Bronchial epithelial cell (primary cell): Measurements from ENCODE around the gene DTNB. TPM values are rescaled to one million over a fixed set of nuclear protein-coding genes. Genes with fewer than 3 reads are reported as not detected.

Experiments used
- DNase-seq: peaks from one replicate; pipeline ENCODE4 v3.0.0-alpha.2; 2010; ENCODE audit warnings: low read depth
- FAIRE-seq: peaks from 2 replicates; lab custom pipeline; 2011; peaks lifted over from hg19 to GRCh38; lab: Jason Lieb, UNC
- H3K27me3 ChIP-seq: 2 replicates; pipeline ENCODE4 v1.5.1; 2011; ENCODE audit warnings: low read length; ENCODE audit not compliant: control insufficient read depth, insufficient read depth
- H3K36me3 ChIP-seq: 2 replicates; pipeline ENCODE4 v1.5.1; 2011; ENCODE audit warnings: low read length; ENCODE audit not compliant: control insufficient read depth, insufficient read depth
- H3K4me3 ChIP-seq: 2 replicates; pipeline ENCODE4 v1.5.1; 2011; ENCODE audit warnings: mild to moderate bottlenecking, low read depth, low read length, control low read depth
- total RNA-seq: library from RNA; depleted of rRNA; stranded (reverse); fragments of >200 nt; gene quantifications from 2 replicates; pipeline ENCODE4 v1.2.1, GENCODE V29; 2014
- TF ChIP-seq, protein P1 (sequence below): IDR thresholded peaks from 2 replicates; pipeline ENCODE4 v1.5.1; 2011; ENCODE audit warnings: mild to moderate bottlenecking, moderate library complexity, low read length, control low read depth, inconsistent platforms; ENCODE audit not compliant: insufficient read depth, severe bottlenecking

DTNB gene
- total RNA-seq, 1 donor from 2014 or later: 8.4 TPM

DNA sequence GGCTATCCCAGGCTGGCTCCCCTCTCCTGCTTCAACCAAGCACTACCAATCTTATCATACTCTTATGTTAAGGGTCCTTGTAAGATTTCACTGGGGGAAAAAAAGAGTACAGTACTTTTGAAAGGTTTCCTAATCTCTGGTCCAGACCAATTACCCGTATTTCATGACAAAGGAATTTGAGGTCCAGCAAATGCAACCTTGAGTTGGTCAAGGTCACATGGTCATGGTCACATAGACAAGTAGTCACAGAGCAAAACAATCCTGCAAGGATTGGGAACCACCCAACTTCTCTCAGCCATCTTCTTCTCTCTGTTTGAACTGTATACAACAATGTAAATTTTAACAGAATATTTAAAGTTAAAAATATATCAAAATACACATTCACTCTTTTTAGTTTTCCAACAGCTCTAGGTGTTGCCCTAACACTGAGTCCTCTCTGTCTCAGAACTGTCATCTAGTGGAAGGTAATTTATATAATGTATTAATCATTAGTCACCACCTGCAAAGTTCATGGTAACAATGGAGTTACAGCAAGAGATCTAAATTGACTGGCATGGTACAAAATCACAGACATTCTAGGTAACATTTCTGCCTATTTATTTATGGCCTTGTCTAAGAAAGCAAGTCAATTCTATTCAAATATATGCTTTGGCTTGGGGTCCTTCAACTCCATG lies 21.5 kb downstream of the DTNB start:
- TF ChIP-seq, protein P1, sequence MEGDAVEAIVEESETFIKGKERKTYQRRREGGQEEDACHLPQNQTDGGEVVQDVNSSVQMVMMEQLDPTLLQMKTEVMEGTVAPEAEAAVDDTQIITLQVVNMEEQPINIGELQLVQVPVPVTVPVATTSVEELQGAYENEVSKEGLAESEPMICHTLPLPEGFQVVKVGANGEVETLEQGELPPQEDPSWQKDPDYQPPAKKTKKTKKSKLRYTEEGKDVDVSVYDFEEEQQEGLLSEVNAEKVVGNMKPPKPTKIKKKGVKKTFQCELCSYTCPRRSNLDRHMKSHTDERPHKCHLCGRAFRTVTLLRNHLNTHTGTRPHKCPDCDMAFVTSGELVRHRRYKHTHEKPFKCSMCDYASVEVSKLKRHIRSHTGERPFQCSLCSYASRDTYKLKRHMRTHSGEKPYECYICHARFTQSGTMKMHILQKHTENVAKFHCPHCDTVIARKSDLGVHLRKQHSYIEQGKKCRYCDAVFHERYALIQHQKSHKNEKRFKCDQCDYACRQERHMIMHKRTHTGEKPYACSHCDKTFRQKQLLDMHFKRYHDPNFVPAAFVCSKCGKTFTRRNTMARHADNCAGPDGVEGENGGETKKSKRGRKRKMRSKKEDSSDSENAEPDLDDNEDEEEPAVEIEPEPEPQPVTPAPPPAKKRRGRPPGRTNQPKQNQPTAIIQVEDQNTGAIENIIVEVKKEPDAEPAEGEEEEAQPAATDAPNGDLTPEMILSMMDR: no peak
- Histone ChIP-seq H3K4me3 (no peak overlapping the region), H3K36me3 (no peaks in the 10 kb centered on the region), H3K27me3 (no peaks in the 10 kb centered on the region)
- DNase-seq: peak; percentile 59
- FAIRE-seq: no peak

DNA sequence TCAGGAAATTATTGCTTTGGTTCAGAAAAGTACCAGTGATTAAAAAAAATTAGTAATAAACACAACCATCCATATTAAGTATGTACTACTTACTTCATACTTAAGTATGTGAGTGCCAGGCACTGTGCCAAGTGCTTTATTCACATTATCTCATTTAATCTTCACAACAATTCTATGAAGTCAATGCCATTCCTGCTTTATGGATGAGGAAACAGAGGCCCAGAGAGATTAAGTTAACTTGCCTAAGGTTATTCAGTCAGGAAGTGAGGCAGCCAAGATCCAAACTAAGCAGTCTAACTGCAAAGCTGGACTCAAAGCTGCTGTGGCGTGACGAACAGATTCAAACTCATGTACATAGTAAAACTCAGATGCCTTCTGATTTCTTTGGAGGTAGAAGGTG lies 22.3 kb downstream of the DTNB start:
- Histone ChIP-seq H3K36me3 (no peaks in the 10 kb centered on the region), H3K27me3 (no peaks in the 10 kb centered on the region), H3K4me3 (no peak overlapping the region)
- TF ChIP-seq, protein P1: no peak
- peak; percentile 78 for DNase-seq
- no peak for FAIRE-seq

DNA sequence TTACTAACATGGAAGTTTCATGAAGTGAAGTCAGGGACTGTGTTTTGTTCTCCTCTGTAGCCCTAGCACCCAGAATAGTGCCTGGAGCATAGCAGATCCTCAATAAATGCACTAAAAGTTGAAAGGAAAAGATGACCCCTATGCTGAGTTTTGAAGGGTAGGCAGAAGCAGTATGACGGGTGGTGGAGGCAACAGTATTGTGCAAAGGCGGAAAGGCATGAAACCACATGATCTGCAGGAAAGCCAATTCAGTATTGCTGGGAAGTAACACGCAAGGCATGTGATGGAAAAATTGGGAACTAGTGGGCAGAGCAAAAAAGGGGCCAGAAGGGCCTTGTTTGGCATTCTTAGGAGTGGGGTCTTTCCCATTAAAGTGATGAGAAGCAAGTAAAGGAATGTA lies 23.1 kb downstream of the DTNB start:
- TF ChIP-seq, protein P1: no peak
- FAIRE-seq: no peak
- Histone ChIP-seq H3K36me3 (no peaks in the 10 kb centered on the region), H3K4me3 (no peak overlapping the region), H3K27me3 (no peaks in the 10 kb centered on the region)
- DNase-seq: no peak

DNA sequence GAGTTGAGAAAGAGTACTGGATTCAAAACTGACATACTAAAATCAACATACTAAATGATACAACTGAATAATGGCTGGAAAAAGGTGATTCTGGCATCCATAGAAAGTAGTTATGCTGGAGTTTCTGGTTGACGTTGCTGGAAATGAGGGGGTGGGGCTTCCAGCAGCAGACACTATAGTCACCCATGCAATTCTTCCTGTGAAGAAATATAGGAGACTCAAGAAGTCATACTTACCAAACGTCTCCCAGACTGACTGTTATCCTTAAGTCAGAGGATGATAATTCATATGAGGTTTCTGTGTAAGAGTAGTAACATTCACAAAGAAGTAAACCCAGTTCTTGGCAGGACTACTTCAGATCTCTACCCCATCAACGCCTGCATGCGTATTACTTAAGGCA lies 23.6 kb downstream of the DTNB start:
- TF ChIP-seq, protein P1: no peak
- Histone ChIP-seq H3K36me3 (peaks cover 1% of the 10 kb centered on the region), H3K4me3 (no peak overlapping the region), H3K27me3 (no peaks in the 10 kb centered on the region)
- FAIRE-seq: no peak
- DNase-seq: no peak

DNA sequence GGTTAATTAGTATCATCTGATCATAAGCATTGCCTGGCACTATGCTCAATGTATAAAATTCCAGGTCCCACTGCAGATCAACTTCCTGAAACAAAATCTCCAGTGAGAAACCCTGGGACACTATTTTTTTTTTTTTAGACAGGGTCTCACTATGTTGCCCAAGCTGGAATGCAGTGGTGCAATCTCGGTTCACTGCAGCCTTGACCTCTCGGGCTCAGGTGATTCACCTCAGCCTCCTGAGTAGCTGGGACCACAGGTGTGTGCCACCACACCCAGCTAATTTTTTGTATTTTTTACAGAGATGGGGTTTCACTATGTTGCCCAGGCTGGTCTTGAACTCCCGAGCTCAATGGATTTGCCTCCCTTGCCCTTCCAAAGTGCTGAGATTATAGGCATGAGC lies 31.1 kb downstream of the DTNB start:
- TF ChIP-seq, protein P1: no peak
- Histone ChIP-seq H3K27me3 (no peaks in the 10 kb centered on the region), H3K36me3 (peaks cover 1% of the 10 kb centered on the region), H3K4me3 (no peak overlapping the region)
- FAIRE-seq: no peak
- DNase-seq: no peak

DNA sequence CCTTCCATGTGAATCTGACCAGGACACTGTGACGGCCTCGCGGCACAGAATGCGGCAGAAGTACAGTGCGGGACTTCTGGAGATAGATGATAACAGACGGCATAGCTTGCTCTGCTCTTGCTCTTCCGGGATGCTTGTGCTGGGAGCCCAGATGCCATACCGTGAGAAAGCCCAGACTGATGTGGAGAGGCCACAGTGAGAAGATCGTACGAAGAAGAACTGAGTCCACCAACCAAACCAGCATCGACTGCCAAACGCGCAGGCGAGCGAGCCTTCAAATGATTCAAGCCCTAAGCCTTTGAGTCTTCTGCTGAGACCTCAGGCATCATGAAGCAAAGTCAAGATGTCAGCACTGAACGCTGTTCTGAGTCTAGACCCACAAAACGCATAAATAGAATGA lies 33.7 kb downstream of the DTNB start:
- FAIRE-seq (no peak), DNase-seq (no peak)
- Histone ChIP-seq H3K36me3 (no peaks in the 10 kb centered on the region), H3K27me3 (no peaks in the 10 kb centered on the region), H3K4me3 (no peak overlapping the region)
- TF ChIP-seq, protein P1: no peak
